GM12874 (cell line): Measurements from ENCODE around the gene ROBO4.

Experiments used
- TF ChIP-seq, protein P1 (sequence below): IDR thresholded peaks from 2 replicates; pipeline ENCODE4 v1.5.1; 2011; ENCODE audit warnings: low read depth, mild to moderate bottlenecking, control low read depth, low read length, moderate library complexity; ENCODE audit not compliant: insufficient read depth

The ROBO4 gene

GRCh38 chr11:124863826-124864165 is 33.9 kb downstream of the ROBO4 start:
- TF ChIP-seq, protein P1, sequence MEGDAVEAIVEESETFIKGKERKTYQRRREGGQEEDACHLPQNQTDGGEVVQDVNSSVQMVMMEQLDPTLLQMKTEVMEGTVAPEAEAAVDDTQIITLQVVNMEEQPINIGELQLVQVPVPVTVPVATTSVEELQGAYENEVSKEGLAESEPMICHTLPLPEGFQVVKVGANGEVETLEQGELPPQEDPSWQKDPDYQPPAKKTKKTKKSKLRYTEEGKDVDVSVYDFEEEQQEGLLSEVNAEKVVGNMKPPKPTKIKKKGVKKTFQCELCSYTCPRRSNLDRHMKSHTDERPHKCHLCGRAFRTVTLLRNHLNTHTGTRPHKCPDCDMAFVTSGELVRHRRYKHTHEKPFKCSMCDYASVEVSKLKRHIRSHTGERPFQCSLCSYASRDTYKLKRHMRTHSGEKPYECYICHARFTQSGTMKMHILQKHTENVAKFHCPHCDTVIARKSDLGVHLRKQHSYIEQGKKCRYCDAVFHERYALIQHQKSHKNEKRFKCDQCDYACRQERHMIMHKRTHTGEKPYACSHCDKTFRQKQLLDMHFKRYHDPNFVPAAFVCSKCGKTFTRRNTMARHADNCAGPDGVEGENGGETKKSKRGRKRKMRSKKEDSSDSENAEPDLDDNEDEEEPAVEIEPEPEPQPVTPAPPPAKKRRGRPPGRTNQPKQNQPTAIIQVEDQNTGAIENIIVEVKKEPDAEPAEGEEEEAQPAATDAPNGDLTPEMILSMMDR, result no peak

DNA sequence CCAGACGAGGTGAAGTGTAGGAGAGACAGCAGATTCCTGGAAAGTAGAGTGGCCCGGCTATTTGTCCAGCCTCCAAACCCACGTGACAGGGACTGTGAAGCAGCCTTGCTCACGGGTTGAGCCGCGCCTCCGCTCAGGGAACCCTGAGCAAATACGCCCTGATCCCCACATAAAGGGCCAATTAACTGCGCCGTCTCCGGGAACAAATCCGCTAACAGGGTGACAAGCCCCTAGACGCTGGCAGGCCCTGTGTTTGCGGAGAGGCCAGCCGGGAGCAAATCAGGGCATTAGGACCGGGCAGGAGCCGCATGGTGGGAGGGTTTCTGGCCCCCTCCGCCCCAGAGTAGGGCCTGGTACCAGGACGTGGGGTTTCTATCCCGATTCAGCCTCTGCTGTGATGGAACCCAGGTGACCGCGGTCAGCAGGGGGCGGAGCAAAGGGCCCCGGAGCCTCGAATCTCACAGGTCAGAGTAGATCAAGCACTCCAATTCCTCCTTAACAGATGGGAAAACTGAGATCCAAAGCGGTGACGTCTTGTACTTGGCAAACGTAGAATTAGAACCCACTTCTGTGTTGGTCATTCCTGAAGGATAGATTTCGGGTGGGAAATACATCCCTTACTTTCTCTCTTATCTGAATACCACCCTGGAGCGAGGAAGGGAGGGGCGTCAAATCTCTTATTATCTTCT is 34.4 kb downstream of the ROBO4 start:
- TF ChIP-seq, protein P1, result no peak

DNA sequence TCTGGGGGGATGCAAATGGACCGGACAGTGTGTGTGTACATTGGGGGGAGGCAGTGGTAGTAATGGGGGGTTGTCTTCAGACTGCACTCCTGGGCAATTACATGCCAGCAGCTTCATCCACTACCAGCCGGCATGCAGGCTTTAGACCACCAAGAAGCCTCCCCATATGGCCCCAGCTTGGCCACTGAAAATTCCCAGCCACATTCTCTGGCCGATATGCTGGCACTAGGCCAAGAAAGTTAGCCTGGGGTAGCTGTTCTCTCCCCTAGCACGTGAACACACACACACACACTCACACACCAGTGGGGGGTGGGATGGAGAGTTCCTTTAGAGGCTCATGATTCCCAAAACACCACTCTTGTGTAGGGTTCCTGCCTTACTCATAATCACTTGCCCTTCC is 36.0 kb downstream of the ROBO4 start:
- TF ChIP-seq, protein P1, result no peak

DNA sequence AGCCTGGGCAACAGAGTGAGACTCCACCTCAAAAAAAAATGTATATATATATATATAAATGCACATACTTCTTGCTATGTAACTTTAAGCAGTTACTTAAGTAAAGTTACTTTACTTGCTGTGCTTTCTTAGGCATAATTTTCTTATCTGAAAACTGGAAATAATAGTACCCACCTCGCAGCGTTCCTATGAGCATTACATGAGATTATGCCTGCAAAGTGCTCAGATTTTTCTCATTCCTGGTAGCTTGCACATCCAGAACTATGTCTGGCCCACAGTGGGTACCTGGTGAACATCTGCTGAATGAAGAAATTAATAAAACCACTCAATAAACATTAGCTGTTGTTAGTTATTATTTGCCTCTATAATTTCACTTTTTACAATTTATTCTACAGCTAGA is 38.5 kb downstream of the ROBO4 start:
- TF ChIP-seq, protein P1, result no peak

- TF ChIP-seq, protein P1, result no peak
Measured at GRCh38 chr11:124846070-124846673, 51.5 kb downstream of the ROBO4 start.

DNA sequence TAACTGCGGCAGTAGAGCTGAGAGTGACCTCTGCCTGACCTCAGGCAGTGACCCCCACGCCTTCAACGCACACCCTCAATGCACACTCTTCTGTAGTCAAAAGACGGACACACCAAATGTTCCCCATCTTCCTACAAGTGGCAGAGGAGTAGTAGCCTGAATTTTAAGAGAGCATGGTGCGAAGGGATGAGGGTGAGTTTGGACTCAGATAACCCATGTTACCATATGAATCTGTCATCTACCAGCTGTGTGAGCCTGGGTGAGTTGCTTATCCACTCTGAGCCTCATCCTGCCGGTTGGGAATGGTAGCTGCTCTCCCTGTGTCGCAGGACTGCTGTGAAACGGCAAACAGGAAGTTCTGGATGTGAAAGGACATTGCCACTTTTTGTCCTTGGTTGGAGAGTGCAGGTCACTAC is 53.0 kb downstream of the ROBO4 start:
- TF ChIP-seq, protein P1, result no peak

- TF ChIP-seq, protein P1, result no peak
Measured at GRCh38 chr11:124843616-124843910, 54.1 kb downstream of the ROBO4 start.
